T-cell (primary cell): ENCODE data around the gene EPHA3. TPM values are rescaled to one million over a fixed set of nuclear protein-coding genes. Genes with fewer than 3 reads are reported as not detected.

Source experiments
- ATAC-seq, 4 experiments: fragments of 200-7000 bp in 3 of 4; fragments of 150-1000 bp in 1 of 4; cut with Tn5 transposase; replicated peaks in 1 of 4; 1 replicate in 3 of 4; 2 replicates in 1 of 4; pipeline ENCODE4 v1.10.0; 2021; ENCODE audit warnings: moderate library complexity in 3 of 4, mild to moderate bottlenecking in 2 of 4, moderate number of reproducible peaks in 1 of 4
- CTCF ChIA-PET, 2 donors: fragments of 300-600 bp; sonication (Branson Sonifier 250); formaldehyde crosslinking; loops; one replicate each; lab custom pipeline; 2022; ENCODE audit warnings: antibody characterized with exemption in 2 of 2; lab: Charles Lee
- POLR2A ChIA-PET, 2 donors: fragments of 300-600 bp; sonication (Branson Sonifier 250); formaldehyde crosslinking; loops; one replicate each; lab custom pipeline; 2022; ENCODE audit warnings: antibody characterized with exemption in 2 of 2; lab: Charles Lee
- DNase-seq, 35 experiments: peaks; one replicate each; pipeline versions ENCODE4 v3.0.0 to v3.0.0-alpha.2; 2013 to 2023
- H3K27ac ChIP-seq: one replicate; pipeline ENCODE4 v1.5.1; 2013; ENCODE audit warnings: low read length
- H3K27me3 ChIP-seq, 2 experiments: replicated peaks in 1 of 2; 1 replicate in 1 of 2; 2 replicates in 1 of 2; pipeline versions ENCODE4 v1.6.1 to v1.7.0; 2013; ENCODE audit warnings: low read length in 1 of 2, mixed read lengths in 1 of 2; ENCODE audit not compliant: control insufficient read depth in 2 of 2, insufficient read depth in 2 of 2; ENCODE audit errors: extremely low read depth in 1 of 2
- H3K36me3 ChIP-seq, 2 donors: 1 replicate in 1 of 2; 2 replicates in 1 of 2; pipeline versions ENCODE4 v1.6.1 to v1.7.0; 2013; ENCODE audit warnings: low read length in 1 of 2; ENCODE audit not compliant: control insufficient read depth in 2 of 2, insufficient read depth in 1 of 2; ENCODE audit errors: extremely low read depth in 1 of 2
- H3K4me1 ChIP-seq, 2 experiments: 1 replicate in 1 of 2; 2 replicates in 1 of 2; pipeline versions ENCODE4 v1.6.1 to v1.7.0; 2013; ENCODE audit warnings: low read length in 2 of 2, mixed read lengths in 1 of 2; ENCODE audit not compliant: insufficient read depth in 2 of 2, control insufficient read depth in 1 of 2; ENCODE audit errors: extremely low read depth in 1 of 2
- H3K4me3 ChIP-seq, 2 donors: 1 replicate in 1 of 2; 2 replicates in 1 of 2; pipeline versions ENCODE4 v1.5.1 to v1.7.0; 2013; ENCODE audit warnings: mild to moderate bottlenecking in 2 of 2, low read length in 1 of 2, moderate library complexity in 1 of 2; ENCODE audit not compliant: control insufficient read depth in 1 of 2; ENCODE audit errors: extremely low read depth in 1 of 2
- H3K9me3 ChIP-seq: 2 replicates; pipeline ENCODE4 v1.7.0; 2013
- H3K27ac Mint-ChIP-seq, 2 donors: one replicate each; pipeline ENCODE4 v1.8.0; 2020 to 2021; ENCODE audit warnings: mild to moderate bottlenecking in 2 of 2, mixed read lengths in 2 of 2
- H3K27me3 Mint-ChIP-seq, 2 donors: one replicate each; pipeline ENCODE4 v1.8.0; 2021 to 2022; ENCODE audit warnings: mixed read lengths in 2 of 2
- H3K36me3 Mint-ChIP-seq: one replicate; pipeline ENCODE4 v1.8.0; 2021; ENCODE audit warnings: mixed read lengths
- H3K4me1 Mint-ChIP-seq, 3 donors: one replicate each; pipeline ENCODE4 v1.8.0; 2020 to 2022; ENCODE audit warnings: mixed read lengths in 3 of 3, mild to moderate bottlenecking in 1 of 3
- H3K4me3 Mint-ChIP-seq, 3 donors: one replicate each; pipeline ENCODE4 v1.8.0; 2020 to 2022; ENCODE audit warnings: mild to moderate bottlenecking in 3 of 3, mixed read lengths in 3 of 3, moderate library complexity in 3 of 3
- H3K9me3 Mint-ChIP-seq, 3 donors: one replicate each; pipeline ENCODE4 v1.8.0; 2020 to 2022; ENCODE audit warnings: mixed read lengths in 3 of 3
- WGBS: methylation state at CpG from one replicate; pipeline ENCODE4 v1.1.5; 2013; ENCODE audit warnings: missing lambda C conversion rate; ENCODE audit not compliant: insufficient coverage; 5-methylcytosine and 5-hydroxymethylcytosine counted together
- total RNA-seq, 35 experiments: library from RNA in 6 of 35; stranded (reverse) in 6 of 35; fragments of 120-200 nt in 1 of 35; gene quantifications; one replicate each; pipeline versions ENCODE4 v1.2.1 to v1.2.4 and lab custom pipeline; 2013 to 2026

The EPHA3 gene
- total RNA-seq, 5 donors from 2014 or later (not counting 1 experiment from before 2014, with no cell fraction given) = not detected

DNA sequence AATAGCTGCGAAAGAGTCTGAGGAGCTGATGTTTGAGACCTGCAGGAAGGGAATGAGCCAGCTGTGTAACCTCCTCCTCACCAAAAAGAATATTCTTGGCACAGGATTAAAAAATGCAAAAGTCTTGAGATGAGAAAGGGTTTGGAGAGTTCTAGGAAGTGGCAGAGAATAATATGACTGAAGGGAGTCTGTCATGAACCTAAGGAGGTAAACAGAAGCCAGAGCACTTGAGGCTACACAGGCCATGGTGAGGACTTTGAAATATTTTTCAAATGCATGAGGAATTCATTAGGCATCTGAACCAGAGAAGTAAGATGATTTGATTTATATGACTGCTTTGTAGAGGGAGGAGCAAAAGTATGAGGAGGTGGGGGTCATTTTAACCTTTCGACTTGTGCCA, 347.8 kb downstream of the EPHA3 start:
- Mint-ChIP-seq H3K36me3 (no peaks in the 10 kb centered on the region), H3K27ac (no peak overlapping the region), H3K4me1 (no peaks in the 10 kb centered on the region), H3K9me3 (peaks cover 24 to 36% (median 27%) of the 10 kb centered on the region in 3 donors), H3K27me3 (no peaks in the 10 kb centered on the region), H3K4me3 (no peak overlapping the region)
- ATAC-seq = no peak
- no peak overlapping the region for H3K4me3 ChIP-seq
- H3K9me3 ChIP-seq = no peaks in the 10 kb centered on the region
- H3K36me3 ChIP-seq = no peaks in the 10 kb centered on the region
- no peak for DNase-seq
- no peaks in the 10 kb centered on the region for H3K4me1 ChIP-seq
- H3K27ac ChIP-seq = no peak overlapping the region
- WGBS = no CpG with 5 or more reads among the region's 2 CpGs
- POLR2A ChIA-PET = no interaction called here
- CTCF ChIA-PET = no interaction called here
- no peaks in the 10 kb centered on the region for H3K27me3 ChIP-seq

- no peak overlapping the region for H3K27ac ChIP-seq
- Mint-ChIP-seq H3K36me3 (no peaks in the 10 kb centered on the region), H3K4me1 (no peaks in the 10 kb centered on the region), H3K27ac (no peak overlapping the region), H3K9me3 (peaks cover 0 to 7% (median 4%) of the 10 kb centered on the region in 3 donors), H3K27me3 (no peaks in the 10 kb centered on the region), H3K4me3 (no peak overlapping the region)
- H3K36me3 ChIP-seq = no peaks in the 10 kb centered on the region
- WGBS = 67% methylated on average over 1 of the region's 4 CpGs
- ChIA-PET CTCF (no interaction called here), POLR2A (no interaction called here)
- DNase-seq (no peak), ATAC-seq (no peak)
- H3K27me3 ChIP-seq = no peaks in the 10 kb centered on the region
- H3K9me3 ChIP-seq = peaks cover 2% of the 10 kb centered on the region
- H3K4me1 ChIP-seq = no peaks in the 10 kb centered on the region
- H3K4me3 ChIP-seq = no peak overlapping the region
Observed at GRCh38 chr3:89467898-89468363, 360.5 kb downstream of the EPHA3 start.

GRCh38 chr3:89472101-89472500, 364.7 kb downstream of the EPHA3 start:
- ChIA-PET CTCF (no interaction called here), POLR2A (no interaction called here)
- no peaks in the 10 kb centered on the region for H3K27me3 Mint-ChIP-seq
- H3K4me3 Mint-ChIP-seq = no peak overlapping the region
- no peak for ATAC-seq
- H3K4me1 ChIP-seq = no peaks in the 10 kb centered on the region
- 78% methylated on average over 1 of the region's 4 CpGs for whole genome bisulfite sequencing
- no peak overlapping the region for H3K27ac Mint-ChIP-seq
- peaks cover 0 to 12% (median 11%) of the 10 kb centered on the region in 3 donors for H3K9me3 Mint-ChIP-seq
- H3K4me3 ChIP-seq = no peak overlapping the region
- no peaks in the 10 kb centered on the region for H3K27me3 ChIP-seq
- H3K36me3 Mint-ChIP-seq = no peaks in the 10 kb centered on the region
- peaks cover 2% of the 10 kb centered on the region for H3K9me3 ChIP-seq
- DNase-seq = no peak
- no peak overlapping the region for H3K27ac ChIP-seq
- no peaks in the 10 kb centered on the region for H3K4me1 Mint-ChIP-seq
- no peaks in the 10 kb centered on the region for H3K36me3 ChIP-seq

DNA sequence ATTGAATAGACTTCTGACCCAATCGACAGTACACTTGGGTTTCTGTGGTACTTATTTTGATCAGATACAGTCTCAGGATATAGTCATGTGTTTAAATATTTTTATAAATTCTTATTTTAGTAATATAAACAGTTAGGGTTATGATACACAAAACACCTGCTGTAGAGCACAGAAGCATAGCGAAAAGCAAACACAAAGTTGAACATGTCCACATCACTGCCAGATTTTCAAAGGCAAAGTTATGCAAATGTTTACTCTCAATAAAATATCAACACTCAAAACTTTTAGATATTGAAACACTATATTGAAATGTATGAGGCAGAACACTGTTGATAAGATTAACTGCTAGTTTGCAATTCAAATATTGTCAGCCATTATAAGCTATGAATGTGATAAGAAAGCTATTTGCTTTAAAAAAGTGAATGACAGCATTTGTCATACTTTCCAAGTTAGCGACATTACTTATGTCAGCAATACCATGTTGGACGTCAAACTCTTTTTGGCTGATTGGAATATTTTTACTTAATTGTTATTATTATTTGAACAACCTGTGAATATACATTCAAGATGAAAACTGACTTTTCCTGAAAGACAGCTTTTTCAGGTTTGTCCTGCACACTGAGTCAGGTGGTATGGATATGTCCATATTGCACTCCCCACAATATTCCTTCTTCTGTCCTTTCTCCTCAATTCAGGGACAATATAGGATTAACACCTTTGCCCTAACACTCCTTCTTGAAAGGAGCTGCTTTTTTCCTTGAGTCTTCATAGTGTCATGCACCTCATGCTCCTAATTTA, 367.1 kb downstream of the EPHA3 start:
- DNase-seq (no peak), ATAC-seq (no peak)
- Histone ChIP-seq H3K4me1 (no peaks in the 10 kb centered on the region), H3K27me3 (no peaks in the 10 kb centered on the region), H3K36me3 (no peaks in the 10 kb centered on the region), H3K27ac (no peak overlapping the region), H3K4me3 (no peak overlapping the region), H3K9me3 (peaks cover 2% of the 10 kb centered on the region)
- H3K36me3 Mint-ChIP-seq = no peaks in the 10 kb centered on the region
- no peaks in the 10 kb centered on the region for H3K4me1 Mint-ChIP-seq
- no peak overlapping the region for H3K4me3 Mint-ChIP-seq
- H3K9me3 Mint-ChIP-seq = peaks cover 8 to 17% (median 16%) of the 10 kb centered on the region in 3 donors
- ChIA-PET CTCF (interaction anchor here in 1 of 2 donors (0.6 kb wide), 2 partner anchors 11 to 38 kb away, joined by 4 to 7 read pairs; no protein-coding TSS in a partner anchor), POLR2A (interaction anchor here in 1 of 2 donors (0.5 kb wide), 1 partner anchor 61 kb away, joined by 7 read pairs; no protein-coding TSS in a partner anchor)
- H3K27me3 Mint-ChIP-seq = no peaks in the 10 kb centered on the region
- WGBS = no CpG with 5 or more reads among the region's 4 CpGs
- H3K27ac Mint-ChIP-seq = no peak overlapping the region

- Histone ChIP-seq H3K4me3 (no peak overlapping the region), H3K4me1 (no peaks in the 10 kb centered on the region), H3K27me3 (no peaks in the 10 kb centered on the region), H3K9me3 (no peaks in the 10 kb centered on the region), H3K27ac (no peak overlapping the region), H3K36me3 (no peaks in the 10 kb centered on the region)
- ChIA-PET POLR2A (no interaction called here), CTCF (no interaction called here)
- H3K27me3 Mint-ChIP-seq = no peaks in the 10 kb centered on the region
- WGBS = 100% methylated on average over 1 of the region's 4 CpGs
- no peak for ATAC-seq
- H3K9me3 Mint-ChIP-seq = peaks cover 7 to 24% (median 10%) of the 10 kb centered on the region in 3 donors
- DNase-seq = no peak
- H3K4me1 Mint-ChIP-seq = no peaks in the 10 kb centered on the region
- no peak overlapping the region for H3K4me3 Mint-ChIP-seq
- H3K36me3 Mint-ChIP-seq = no peaks in the 10 kb centered on the region
- no peak overlapping the region for H3K27ac Mint-ChIP-seq
Observed at GRCh38 chr3:89488800-89489580, 381.6 kb downstream of the EPHA3 start.

DNA sequence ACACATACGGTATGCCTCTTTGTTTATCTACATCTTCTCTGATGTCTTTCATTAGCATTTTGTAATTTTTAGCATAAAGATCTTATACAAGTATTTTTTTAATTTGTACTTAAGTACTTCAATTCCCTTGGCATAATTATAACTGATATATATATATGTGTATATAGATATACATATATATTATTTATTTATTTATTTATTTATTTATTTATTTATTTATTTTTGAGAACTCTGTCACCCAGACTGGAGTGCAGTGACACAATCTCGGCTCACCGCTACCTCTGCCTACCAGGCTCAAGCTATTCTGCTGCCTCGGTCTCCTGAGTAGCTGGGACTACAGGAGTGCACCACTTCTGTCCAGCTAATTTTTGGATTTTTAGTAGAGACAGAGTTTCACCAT, 382.7 kb downstream of the EPHA3 start:
- no CpG with 5 or more reads among the region's 4 CpGs for WGBS
- Histone ChIP-seq H3K27ac (no peak overlapping the region), H3K4me3 (no peak overlapping the region), H3K36me3 (no peaks in the 10 kb centered on the region), H3K9me3 (no peaks in the 10 kb centered on the region), H3K4me1 (no peaks in the 10 kb centered on the region), H3K27me3 (no peaks in the 10 kb centered on the region)
- ChIA-PET POLR2A (no interaction called here), CTCF (no interaction called here)
- no peaks in the 10 kb centered on the region for H3K4me1 Mint-ChIP-seq
- H3K36me3 Mint-ChIP-seq = no peaks in the 10 kb centered on the region
- peaks cover under 1 to 16% (median 10%) of the 10 kb centered on the region in 3 donors for H3K9me3 Mint-ChIP-seq
- DNase-seq (no peak), ATAC-seq (no peak)
- no peaks in the 10 kb centered on the region for H3K27me3 Mint-ChIP-seq
- no peak overlapping the region for H3K27ac Mint-ChIP-seq
- H3K4me3 Mint-ChIP-seq = no peak overlapping the region
